Esophagus (tissue), 2 donors: ENCODE measurements around the gene DAGLB. TPM values are rescaled to one million over a fixed set of nuclear protein-coding genes. Genes with fewer than 3 reads are reported as not detected.
"Not testable (repeated sequence)": the region's sequence is repeated elsewhere in the genome, so short reads cannot be mapped to it uniquely, and the experiment has no call there.

Source experiments
- H3K27ac ChIP-seq, 2 donors: one replicate each; pipeline ENCODE4 v1.5.1; 2013; ENCODE audit warnings: low read depth in 2 of 2, mild to moderate bottlenecking in 2 of 2, inconsistent platforms in 1 of 2, low read length in 1 of 2, moderate library complexity in 1 of 2
- H3K27me3 ChIP-seq, 2 donors: one replicate each; pipeline ENCODE4 v1.6.1; 2013; ENCODE audit warnings: low read length in 2 of 2, control low read depth in 1 of 2, mild to moderate bottlenecking in 1 of 2; ENCODE audit not compliant: insufficient read depth in 2 of 2, control insufficient read depth in 1 of 2
- H3K36me3 ChIP-seq, 2 donors: one replicate each; pipeline ENCODE4 v1.6.1; 2013; ENCODE audit warnings: low read length in 1 of 2; ENCODE audit not compliant: control insufficient read depth in 2 of 2, insufficient read depth in 2 of 2
- H3K4me1 ChIP-seq, 2 donors: one replicate each; pipeline ENCODE4 v1.6.1; 2013; ENCODE audit warnings: low read length in 1 of 2; ENCODE audit not compliant: control insufficient read depth in 2 of 2, insufficient read depth in 2 of 2
- H3K4me3 ChIP-seq, 2 donors: one replicate each; pipeline ENCODE4 v1.5.1; 2013; ENCODE audit warnings: low read length in 2 of 2, mild to moderate bottlenecking in 2 of 2, low read depth in 1 of 2, moderate library complexity in 1 of 2
- H3K9me3 ChIP-seq, 2 donors: one replicate each; pipeline ENCODE4 v1.6.1; 2013; ENCODE audit warnings: mild to moderate bottlenecking in 2 of 2, low read depth in 1 of 2, low read length in 1 of 2, moderate library complexity in 1 of 2; ENCODE audit not compliant: control insufficient read depth in 2 of 2, insufficient read depth in 1 of 2
- WGBS, 2 donors: extraction: QIAGEN DNeasy Blood & Tissue Kit; methylation state at CpG; one replicate each; pipeline ENCODE4 v1.1.7; 2013; 5-methylcytosine and 5-hydroxymethylcytosine counted together
- polyA plus RNA-seq, 2 donors: library from polyadenylated mRNA; stranded (reverse); fragments of 200-250 nt; gene quantifications; one replicate each; pipeline ENCODE4 v1.2.3, GENCODE V29; 2013
- donor health status: healthy with polysubstance abuse.
- donor health status: Bipolar disorder and iron deficiency.

DAGLB gene
- polyA plus RNA-seq, 2 donors: 8.4 to 9.2 TPM

DNA sequence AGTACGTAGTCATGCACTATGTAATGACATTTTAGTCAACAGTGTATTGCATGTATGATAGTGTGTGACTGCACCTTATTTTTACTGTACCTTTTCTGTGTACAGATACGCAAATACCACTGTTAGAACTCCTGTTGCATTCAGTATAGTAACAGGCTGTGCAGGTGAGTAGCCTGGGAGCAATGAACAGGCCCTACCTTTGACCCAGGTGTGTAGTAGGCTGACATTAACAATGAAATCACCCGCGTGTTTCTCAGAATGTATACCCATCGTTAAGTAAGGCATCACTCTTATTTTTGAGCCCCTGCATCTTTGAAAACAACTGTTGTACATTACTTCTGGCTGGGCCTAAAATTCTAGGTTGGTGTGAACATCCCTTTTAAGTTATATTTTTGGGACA, 41.6 kb downstream of the DAGLB start:
- WGBS, 2 donors: 88 to 91% methylated on average over 5 of the region's 5 CpGs
- Histone ChIP-seq H3K4me3 (no peak overlapping the region), H3K9me3 (no peaks in the 10 kb centered on the region), H3K4me1 (peaks cover 0 to 9% of the 10 kb centered on the region in 2 donors), H3K27me3 (no peaks in the 10 kb centered on the region), H3K27ac (no peak overlapping the region), H3K36me3 (peaks cover 22 to 48% of the 10 kb centered on the region in 2 donors)

DNA sequence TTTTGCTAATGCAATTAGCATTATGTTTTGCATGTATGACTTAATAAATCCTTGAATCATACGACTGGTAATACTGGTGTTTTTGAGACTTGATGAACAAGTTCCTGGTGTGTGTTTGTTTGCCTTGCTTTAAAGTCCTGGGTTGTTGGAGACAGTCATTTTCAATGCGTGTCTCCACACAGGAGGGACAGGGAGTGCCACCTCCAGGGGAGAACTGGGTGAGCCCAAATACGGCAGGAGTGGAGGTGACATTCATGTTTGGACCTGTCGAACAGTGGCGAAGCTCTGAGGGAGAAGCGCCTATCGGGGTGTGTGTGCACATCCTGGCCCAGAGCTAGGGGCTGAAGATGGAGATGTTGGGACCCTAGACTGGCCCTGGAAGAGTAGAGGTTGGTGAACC, 43.8 kb downstream of the DAGLB start:
- Histone ChIP-seq H3K27me3 (no peaks in the 10 kb centered on the region), H3K36me3 (peaks cover 18 to 36% of the 10 kb centered on the region in 2 donors), H3K27ac (peak overlapping the region; percentile 81 to 95), H3K4me1 (peaks cover 3 to 15% of the 10 kb centered on the region in 2 donors), H3K4me3 (no peak overlapping the region), H3K9me3 (no peaks in the 10 kb centered on the region)
- WGBS, 2 donors: 43 to 68% methylated on average over 7 of the region's 7 CpGs

- H3K4me1 ChIP-seq: peaks cover 8 to 19% of the 10 kb centered on the region in 2 donors
- H3K27ac ChIP-seq: peak overlapping the region; percentile 60 to 81
- no peaks in the 10 kb centered on the region for H3K27me3 ChIP-seq
- WGBS, 2 donors: 78 to 81% methylated on average over 13 of the region's 13 CpGs
- H3K9me3 ChIP-seq: no peaks in the 10 kb centered on the region
- no peak overlapping the region for H3K4me3 ChIP-seq
- H3K36me3 ChIP-seq: peaks cover 11 to 26% of the 10 kb centered on the region in 2 donors
Observed at GRCh38 chr7:6402741-6403140, 45.0 kb downstream of the DAGLB start.

- 91 to 95% methylated on average over 17 of the region's 17 CpGs for WGBS, 2 donors
- peaks cover 8 to 19% of the 10 kb centered on the region in 2 donors for H3K4me1 ChIP-seq
Observed at GRCh38 chr7:6402041-6402440, 45.7 kb downstream of the DAGLB start.

GRCh38 chr7:6401536-6401935, 46.2 kb downstream of the DAGLB start:
- Histone ChIP-seq H3K4me1 (peaks cover 8 to 19% of the 10 kb centered on the region in 2 donors), H3K27ac (peak overlapping the region in 1 of 2 donors; percentile 63), H3K27me3 (no peaks in the 10 kb centered on the region), H3K9me3 (no peaks in the 10 kb centered on the region), H3K4me3 (no peak overlapping the region), H3K36me3 (peaks cover 11 to 23% of the 10 kb centered on the region in 2 donors)
- WGBS, 2 donors: 83 to 88% methylated on average over 10 of the region's 10 CpGs

More at GRCh38 chr7:6402041-6402440, 45.7 kb downstream of the DAGLB start:
- no peaks in the 10 kb centered on the region for H3K27me3 ChIP-seq
- H3K9me3 ChIP-seq: no peaks in the 10 kb centered on the region
- H3K27ac ChIP-seq: peak overlapping the region; percentile 27 to 47
- peaks cover 11 to 23% of the 10 kb centered on the region in 2 donors for H3K36me3 ChIP-seq
- no peak overlapping the region for H3K4me3 ChIP-seq

DNA sequence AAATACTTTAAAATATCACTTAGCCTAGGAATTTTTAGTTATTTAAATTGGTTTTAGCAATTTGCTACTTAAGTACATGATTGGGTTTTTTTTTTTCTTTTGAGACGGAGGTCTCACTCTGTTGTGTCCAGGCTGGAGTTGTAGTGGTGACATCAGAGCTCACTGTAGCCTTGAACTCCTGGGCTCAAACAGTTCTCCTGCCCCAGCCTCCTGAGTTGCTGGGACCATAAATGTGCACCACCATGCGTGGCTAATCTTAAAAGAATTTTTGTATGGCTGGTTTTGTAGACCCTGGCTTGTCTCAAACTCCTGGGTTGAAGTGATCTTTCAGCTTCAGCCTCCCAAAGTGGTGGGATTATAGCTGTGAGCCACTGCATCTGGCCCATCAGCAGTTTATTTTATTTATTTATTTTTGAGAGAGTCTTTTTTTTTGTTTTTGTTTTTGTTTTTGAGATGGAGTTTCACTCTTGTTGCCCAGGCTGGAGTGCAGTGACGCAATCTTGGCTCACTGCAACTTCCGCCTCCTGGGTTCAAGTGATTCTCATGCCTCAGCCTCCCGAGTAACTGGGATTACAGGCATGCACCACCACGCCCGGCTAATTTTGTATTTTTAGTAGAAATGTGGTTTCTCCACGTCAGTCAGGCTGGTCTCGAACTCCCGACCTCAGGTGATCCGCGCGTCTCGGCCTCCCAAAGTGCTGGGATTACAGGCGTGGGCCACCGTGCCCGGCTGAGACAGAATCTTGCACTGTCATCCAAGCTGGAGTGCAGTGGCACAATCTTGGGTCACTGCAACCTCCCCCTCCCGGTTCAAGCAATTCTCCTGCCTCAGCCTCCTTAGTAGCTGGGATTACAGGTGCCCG, 47.3 kb downstream of the DAGLB start:
- H3K9me3 ChIP-seq, H3K27me3 ChIP-seq, H3K4me3 ChIP-seq: not testable (repeated sequence)
- H3K27ac ChIP-seq: peak overlapping the region in 1 of 2 donors; percentile 77
- peaks cover 8 to 26% of the 10 kb centered on the region in 2 donors for H3K4me1 ChIP-seq
- 89% methylated on average over 19 of the region's 19 CpGs for WGBS, 2 donors
- H3K36me3 ChIP-seq: peaks cover 11 to 15% of the 10 kb centered on the region in 2 donors

DNA sequence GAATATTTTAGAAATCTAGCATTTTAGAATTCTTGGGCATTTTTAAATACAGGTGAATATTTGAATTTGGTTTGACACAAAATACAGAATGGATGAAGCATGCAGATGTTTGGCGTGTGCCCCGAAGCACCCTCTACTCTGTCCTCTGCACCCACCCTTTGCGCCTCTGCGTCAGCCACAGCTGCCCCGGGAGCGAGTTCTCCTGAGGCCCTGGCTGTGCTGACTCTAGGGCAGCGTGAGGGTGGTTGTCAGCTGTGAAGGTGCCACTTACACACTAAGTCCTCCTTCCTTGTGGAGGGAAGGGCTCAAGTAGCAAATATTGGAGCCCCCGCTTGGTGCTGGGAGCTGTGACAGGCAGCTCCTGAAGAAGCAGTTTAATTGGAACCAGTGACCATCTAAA, 48.4 kb downstream of the DAGLB start:
- no peaks in the 10 kb centered on the region for H3K9me3 ChIP-seq
- peak overlapping the region; percentile 19 to 39 for H3K4me3 ChIP-seq
- WGBS, 2 donors: 67 to 85% methylated on average over 8 of the region's 8 CpGs
- peaks cover 11 to 19% of the 10 kb centered on the region in 2 donors for H3K36me3 ChIP-seq
- H3K27ac ChIP-seq: peak overlapping the region; percentile 67 to 87
- H3K27me3 ChIP-seq: no peaks in the 10 kb centered on the region
- H3K4me1 ChIP-seq: peaks cover 8 to 29% of the 10 kb centered on the region in 2 donors

DNA sequence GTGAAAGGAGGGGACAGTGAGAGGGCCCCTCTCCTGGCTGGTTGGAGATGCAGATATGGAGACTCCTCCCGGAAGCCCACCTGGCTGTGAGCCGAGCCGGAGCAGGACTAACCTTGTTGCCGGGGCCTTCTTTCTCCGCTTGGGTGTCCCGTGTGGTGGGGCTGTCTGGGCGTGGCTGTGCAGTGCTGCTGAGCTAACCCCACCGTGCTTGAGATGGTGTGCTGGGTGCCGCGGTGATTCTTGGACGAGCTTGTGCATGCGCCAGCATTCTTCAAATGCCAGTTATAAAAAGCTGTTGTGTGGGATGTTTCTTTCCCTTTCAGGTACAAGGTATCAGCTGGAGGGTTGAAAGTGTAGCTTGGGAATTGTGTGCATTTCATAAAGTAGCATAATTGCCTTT, 48.8 kb downstream of the DAGLB start:
- H3K36me3 ChIP-seq: peaks cover 13 to 18% of the 10 kb centered on the region in 2 donors
- no peaks in the 10 kb centered on the region for H3K27me3 ChIP-seq
- H3K4me3 ChIP-seq: peak overlapping the region in 1 of 2 donors; percentile 39
- peak overlapping the region; percentile 73 to 87 for H3K27ac ChIP-seq
- no peaks in the 10 kb centered on the region for H3K9me3 ChIP-seq
- WGBS, 2 donors: 40 to 55% methylated on average over 12 of the region's 12 CpGs
- peaks cover 8 to 30% of the 10 kb centered on the region in 2 donors for H3K4me1 ChIP-seq

DNA sequence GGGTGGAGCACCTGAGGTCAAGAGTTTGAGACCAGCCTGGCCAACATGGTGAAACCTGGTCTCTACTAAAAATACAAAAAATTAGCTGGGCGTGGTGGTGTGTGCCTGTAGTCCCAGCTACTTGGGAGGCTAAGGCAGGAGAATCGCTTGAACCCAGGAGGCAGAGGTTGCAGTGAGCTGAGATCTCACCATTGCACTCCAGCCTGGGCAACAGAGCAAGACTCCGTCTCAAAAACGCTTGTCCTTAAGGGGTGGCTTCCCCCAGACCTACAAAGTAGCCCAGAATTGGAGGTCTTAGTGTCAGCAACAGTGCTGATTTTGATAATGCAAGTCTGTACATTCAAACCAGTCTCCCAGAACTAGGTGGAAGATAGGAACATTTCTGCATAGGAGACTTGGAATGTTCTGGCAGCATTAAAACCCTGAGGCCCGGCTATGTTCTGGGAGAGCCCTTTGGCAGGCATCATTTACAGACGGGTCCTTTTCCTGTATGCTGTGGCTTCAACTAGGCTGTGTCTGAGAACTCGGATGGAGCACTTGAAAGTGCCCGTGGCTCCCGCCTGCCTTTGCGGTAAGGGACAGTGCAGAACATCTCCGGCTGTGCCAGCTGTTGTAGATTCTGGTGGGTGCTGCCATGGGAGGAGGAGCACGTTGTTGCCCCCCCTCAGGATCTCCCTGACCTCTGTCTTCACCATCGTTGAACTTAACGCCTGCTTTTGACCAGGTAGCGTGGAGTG, 49.8 kb downstream of the DAGLB start:
- Histone ChIP-seq H3K27ac (peak overlapping the region; percentile 73 to 82), H3K36me3 (peaks cover 13 to 18% of the 10 kb centered on the region in 2 donors), H3K4me1 (peaks cover 12 to 37% of the 10 kb centered on the region in 2 donors)
- 68% methylated on average over 15 of the region's 15 CpGs for WGBS, 2 donors
- not testable (repeated sequence) for H3K27me3 ChIP-seq, H3K9me3 ChIP-seq, H3K4me3 ChIP-seq
